Measurements from ENCODE around the gene TWF2. TPM values are rescaled to one million over a fixed set of nuclear protein-coding genes. Genes with fewer than 3 reads are reported as not detected.

Gene TWF2
- total and polyA plus RNA-seq, 10 of the 15 experiments (the other 5 are each of a cell fraction or from before 2014, with no cell fraction given): 0.16 to 106 (median 68.5) TPM

DNA sequence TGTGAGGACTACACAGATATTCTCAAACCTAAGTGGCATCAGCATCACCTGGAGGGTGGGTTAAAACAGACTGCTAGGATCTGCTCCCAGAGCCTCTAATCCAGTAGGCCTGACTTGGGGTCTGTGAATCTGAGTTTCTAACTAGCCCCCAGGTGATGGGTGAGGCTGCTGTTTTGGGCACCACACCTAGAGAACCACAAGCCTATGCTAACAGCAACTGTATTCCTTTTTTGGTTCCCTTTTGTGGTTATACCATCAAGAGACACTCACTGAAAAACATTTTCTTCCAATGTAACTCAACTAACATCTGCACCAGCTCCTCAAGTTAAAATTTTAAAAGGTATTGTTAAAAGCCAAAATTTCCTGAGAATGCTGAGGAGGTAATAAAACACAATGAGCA lies 23.5 kb upstream of the TWF2 start (continued):
- TF ChIP-seq, protein P1, sequence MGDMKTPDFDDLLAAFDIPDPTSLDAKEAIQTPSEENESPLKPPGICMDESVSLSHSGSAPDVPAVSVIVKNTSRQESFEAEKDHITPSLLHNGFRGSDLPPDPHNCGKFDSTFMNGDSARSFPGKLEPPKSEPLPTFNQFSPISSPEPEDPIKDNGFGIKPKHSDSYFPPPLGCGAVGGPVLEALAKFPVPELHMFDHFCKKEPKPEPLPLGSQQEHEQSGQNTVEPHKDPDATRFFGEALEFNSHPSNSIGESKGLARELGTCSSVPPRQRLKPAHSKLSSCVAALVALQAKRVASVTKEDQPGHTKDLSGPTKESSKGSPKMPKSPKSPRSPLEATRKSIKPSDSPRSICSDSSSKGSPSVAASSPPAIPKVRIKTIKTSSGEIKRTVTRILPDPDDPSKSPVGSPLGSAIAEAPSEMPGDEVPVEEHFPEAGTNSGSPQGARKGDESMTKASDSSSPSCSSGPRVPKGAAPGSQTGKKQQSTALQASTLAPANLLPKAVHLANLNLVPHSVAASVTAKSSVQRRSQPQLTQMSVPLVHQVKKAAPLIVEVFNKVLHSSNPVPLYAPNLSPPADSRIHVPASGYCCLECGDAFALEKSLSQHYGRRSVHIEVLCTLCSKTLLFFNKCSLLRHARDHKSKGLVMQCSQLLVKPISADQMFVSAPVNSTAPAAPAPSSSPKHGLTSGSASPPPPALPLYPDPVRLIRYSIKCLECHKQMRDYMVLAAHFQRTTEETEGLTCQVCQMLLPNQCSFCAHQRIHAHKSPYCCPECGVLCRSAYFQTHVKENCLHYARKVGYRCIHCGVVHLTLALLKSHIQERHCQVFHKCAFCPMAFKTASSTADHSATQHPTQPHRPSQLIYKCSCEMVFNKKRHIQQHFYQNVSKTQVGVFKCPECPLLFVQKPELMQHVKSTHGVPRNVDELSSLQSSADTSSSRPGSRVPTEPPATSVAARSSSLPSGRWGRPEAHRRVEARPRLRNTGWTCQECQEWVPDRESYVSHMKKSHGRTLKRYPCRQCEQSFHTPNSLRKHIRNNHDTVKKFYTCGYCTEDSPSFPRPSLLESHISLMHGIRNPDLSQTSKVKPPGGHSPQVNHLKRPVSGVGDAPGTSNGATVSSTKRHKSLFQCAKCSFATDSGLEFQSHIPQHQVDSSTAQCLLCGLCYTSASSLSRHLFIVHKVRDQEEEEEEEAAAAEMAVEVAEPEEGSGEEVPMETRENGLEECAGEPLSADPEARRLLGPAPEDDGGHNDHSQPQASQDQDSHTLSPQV (IDR thresholded peaks at IDR 0.05): no peak
- no peak for TF ChIP-seq CBFB (IDR thresholded peaks at IDR 0.05; ENCODE audit: low read depth)
- TF ChIP-seq ZNF217 (IDR thresholded peaks at IDR 0.05): no peak
- no peak for TF ChIP-seq EGR1 (IDR thresholded peaks at IDR 0.05; ENCODE audit: borderline replicate concordance in 1 of 2, low read depth in 2 of 2, low read length in 2 of 2)
- no peak for TF ChIP-seq CHD1 (IDR thresholded peaks at IDR 0.05; ENCODE audit: low read depth, low read length)
- no peak for TF ChIP-seq PAX8 (IDR thresholded peaks at IDR 0.05)
- no peak for TF ChIP-seq JUNB (IDR thresholded peaks at IDR 0.05)
- no peak for TF ChIP-seq NRF1 (conservative IDR thresholded peaks at IDR 0.05; ENCODE audit: low read depth, low read length)
- TF ChIP-seq SIX5 (IDR thresholded peaks at IDR 0.05; ENCODE audit: low read depth, low read length, severe bottlenecking): no peak
- TF ChIP-seq KLF5 (IDR thresholded peaks at IDR 0.05; ENCODE audit: partially characterized antibody): no peak
- no peak for TF ChIP-seq KAT2A (conservative IDR thresholded peaks at IDR 0.05; ENCODE audit: control insufficient read depth, low read depth, low read length)
- TF ChIP-seq NR2F1 (conservative IDR thresholded peaks at IDR 0.05): no peak

All from GM12878 (cell line).